Endothelial cell of umbilical vein (primary cell): ENCODE data around the gene TGM1. TPM values are rescaled to one million over a fixed set of nuclear protein-coding genes. Genes with fewer than 3 reads are reported as not detected.

ENCODE experiments used
- BruUV-seq: library from RNA; stranded (reverse); fragments of 400-500 nt; replicated peaks from 2 replicates; lab custom pipeline; 2021; lab: Mats Ljungman, UMichigan
- CTCF ChIA-PET: fragments of 300-600, 350-600 bp; sonication (Branson Sonifier 250); formaldehyde crosslinking; loops from one replicate; lab custom pipeline; 2021; ENCODE audit warnings: antibody characterized with exemption, inconsistent platforms; lab: Charles Lee
- POLR2A ChIA-PET: fragments of 300-600, 350-600 bp; sonication (Branson Sonifier 250); formaldehyde crosslinking; loops from one replicate; lab custom pipeline; 2021; ENCODE audit warnings: antibody characterized with exemption, inconsistent platforms; lab: Charles Lee
- DNase-seq: peaks from one replicate; pipeline ENCODE4 v3.0.0-alpha.2; 2011; ENCODE audit warnings: low read depth, low spot score
- FAIRE-seq: peaks from 2 replicates; lab custom pipeline; 2011; peaks lifted over from hg19 to GRCh38; lab: Jason Lieb, UNC
- H2AFZ ChIP-seq: 2 replicates; pipeline ENCODE4 v1.6.0; 2012; ENCODE audit warnings: low read depth, low read length, control low read depth, inconsistent platforms
- H3K27ac ChIP-seq: 2 replicates; pipeline ENCODE4 v1.5.1; 2011; ENCODE audit warnings: low read depth, mild to moderate bottlenecking, control low read depth, low read length, moderate library complexity; ENCODE audit not compliant: insufficient read depth
- H3K27me3 ChIP-seq, 2 experiments: 2 replicates each; pipeline versions ENCODE4 v1.6.0 to v1.6.1; 2011; ENCODE audit warnings: low read length in 2 of 2, mixed read lengths in 1 of 2; ENCODE audit not compliant: control insufficient read depth in 2 of 2, insufficient read depth in 2 of 2
- H3K36me3 ChIP-seq, 2 experiments: 2 replicates in 1 of 2; 3 replicates in 1 of 2; pipeline ENCODE4 v1.5.1; 2011; ENCODE audit warnings: low read length in 2 of 2, mild to moderate bottlenecking in 1 of 2, moderate library complexity in 1 of 2; ENCODE audit not compliant: control insufficient read depth in 2 of 2, insufficient read depth in 2 of 2; ENCODE audit errors: extremely low read depth in 1 of 2
- H3K4me1 ChIP-seq: 3 replicates; pipeline ENCODE4 v1.5.1; 2011; ENCODE audit warnings: mild to moderate bottlenecking, low read length; ENCODE audit not compliant: control insufficient read depth, insufficient read depth; ENCODE audit errors: extremely low read depth
- H3K4me2 ChIP-seq: 2 replicates; pipeline ENCODE4 v1.6.1; 2011; ENCODE audit warnings: low read length, control low read depth, mixed read lengths; ENCODE audit not compliant: insufficient read depth
- H3K4me3 ChIP-seq, 3 experiments: fragments of 200-600 bp in 1 of 3; sonication (generic), shearing (Covaris generic) in 1 of 3; replicated peaks in 1 of 3; 2 replicates each; pipeline ENCODE4 v1.5.1; 2011 to 2016; ENCODE audit warnings: control low read depth in 3 of 3, low read length in 3 of 3, mild to moderate bottlenecking in 2 of 3, inconsistent platforms in 1 of 3, low read depth in 1 of 3, moderate library complexity in 1 of 3; ENCODE audit not compliant: insufficient read depth in 1 of 3
- H3K79me2 ChIP-seq: 2 replicates; pipeline ENCODE4 v1.6.0; 2012; ENCODE audit warnings: low read length, inconsistent platforms; ENCODE audit not compliant: control insufficient read depth, insufficient read depth
- H3K9ac ChIP-seq: replicated peaks from 2 replicates; pipeline ENCODE3; 2011; ENCODE audit warnings: low read length, control low read depth; ENCODE audit not compliant: insufficient read depth; ENCODE audit errors: extremely low read depth
- H3K9me1 ChIP-seq: replicated peaks from 3 replicates; pipeline ENCODE4 v1.6.0; 2011; ENCODE audit warnings: mild to moderate bottlenecking, low read length; ENCODE audit not compliant: control insufficient read depth, insufficient read depth; ENCODE audit errors: extremely low read depth
- H3K9me3 ChIP-seq: replicated peaks from 2 replicates; pipeline ENCODE4 v1.5.1; 2012; ENCODE audit warnings: low read length, inconsistent platforms; ENCODE audit not compliant: control insufficient read depth, insufficient read depth
- H4K20me1 ChIP-seq: replicated peaks from 2 replicates; pipeline ENCODE3; 2011; ENCODE audit warnings: mild to moderate bottlenecking, low read length; ENCODE audit not compliant: control insufficient read depth, insufficient read depth; ENCODE audit errors: extremely low read depth
- CTCF ChIP-seq, 2 donors: IDR thresholded peaks; 1 replicate in 1 of 2; 2 replicates in 1 of 2; pipeline ENCODE4 v1.5.1; 2011; ENCODE audit warnings: low read length in 2 of 2, mild to moderate bottlenecking in 2 of 2, moderate library complexity in 2 of 2, control low read depth in 1 of 2, inconsistent platforms in 1 of 2, low read depth in 1 of 2; ENCODE audit not compliant: insufficient read depth in 1 of 2; ENCODE audit errors: extremely low read depth in 1 of 2
- JUN ChIP-seq: IDR thresholded peaks from 2 replicates; pipeline ENCODE4 v1.6.1; 2011; ENCODE audit warnings: borderline replicate concordance, low read depth; ENCODE audit not compliant: insufficient read length, insufficient read depth
- POLR2A ChIP-seq: IDR thresholded peaks from 2 replicates; pipeline ENCODE4 v1.6.1; 2012; ENCODE audit warnings: low read depth, mild to moderate bottlenecking, control low read depth, low read length
- dilution Hi-C: fragments of 300-500 bp; cut with MboI; formaldehyde crosslinking; loops from one replicate; pipeline ENCODE4 v1.15.0; 2019; ENCODE audit warnings: low sequenced_read_pairs; ENCODE audit not compliant: extremely low pct_ligation_motif_present
- intact Hi-C: fragments of 100-400 bp; cut with micrococcal nuclease; formaldehyde crosslinking; loops from one replicate; pipeline ENCODE4 v1.10.0; 2022
- polyA plus RNA-seq, 4 experiments: library from polyadenylated mRNA; depleted of rRNA in 3 of 4; stranded (reverse) in 3 of 4; unstranded in 1 of 4; fragments of >200 nt; gene quantifications; 2 replicates each; pipeline versions ENCODE4 v1.2.1 to v1.2.3, GENCODE V29; 2011 to 2012; ENCODE audit warnings: missing spikeins in 1 of 4
- total RNA-seq: library from RNA; stranded (reverse); gene quantifications from 2 replicates; pipeline ENCODE4 v1.2.3, GENCODE V29; 2021

Gene TGM1
- total and polyA plus RNA-seq, 2 donors (not counting 3 experiments of a cell fraction or from before 2014, with no cell fraction given), result 1.0 to 3.4 TPM

- no peaks in the 10 kb centered on the region for H3K27me3 ChIP-seq
- H3K4me3 ChIP-seq, result no peak overlapping the region
- no peaks in the 10 kb centered on the region for H3K4me1 ChIP-seq
- no peak for TF ChIP-seq CTCF (IDR thresholded peaks at IDR 0.05; ENCODE audit: extremely low read depth in 1 of 2, insufficient read depth in 1 of 2, low read depth in 1 of 2, low read length in 2 of 2)
- FAIRE-seq (no peak), DNase-seq (no peak)
- CTCF ChIA-PET, result interaction anchor here (1.5 to 13.0 kb wide), 3 partner anchors 50 to 187 kb away, joined by 4 to 199 read pairs (median 4); partner anchors contain the start of genes CIDEB, DHRS1 and NOP9
- H3K27ac ChIP-seq, result no peak overlapping the region
- H3K9ac ChIP-seq, result no peak overlapping the region
- no peaks in the 10 kb centered on the region for H4K20me1 ChIP-seq
- no peak overlapping the region for H2AFZ ChIP-seq
- peaks cover 0 to 3% of the 10 kb centered on the region in 2 experiments for H3K36me3 ChIP-seq
- POLR2A ChIA-PET, result no interaction called here
- H3K4me2 ChIP-seq, result no peak overlapping the region
- no peaks in the 10 kb centered on the region for H3K79me2 ChIP-seq
- dilution Hi-C loops, result no loop called here
- no peaks in the 10 kb centered on the region for H3K9me3 ChIP-seq
- BruUV-seq, result no TSS peak
- no peaks in the 10 kb centered on the region for H3K9me1 ChIP-seq
- intact Hi-C loops, result no loop called here
Measured at GRCh38 chr14:24249230-24250021, 13.6 kb downstream of the TGM1 start.

GRCh38 chr14:24247422-24247821 lies 15.6 kb downstream of the TGM1 start:
- dilution Hi-C loops (no loop called here), intact Hi-C loops (no loop called here)
- H3K27me3 ChIP-seq, result no peaks in the 10 kb centered on the region
- H4K20me1 ChIP-seq, result no peaks in the 10 kb centered on the region
- DNase-seq, result no peak
- ChIA-PET CTCF (interaction anchor here (1.7 to 13.0 kb wide), 3 partner anchors 24 to 60 kb away, joined by 7 to 199 read pairs (median 11); partner anchors contain the start of genes CIDEB, DHRS1, NOP9 and RABGGTA), POLR2A (no interaction called here)
- BruUV-seq, result no TSS peak
- TF ChIP-seq JUN (no peak), POLR2A (no peak)
- no peaks in the 10 kb centered on the region for H3K79me2 ChIP-seq
- H3K4me3 ChIP-seq, result no peak overlapping the region
- H3K9me3 ChIP-seq, result no peaks in the 10 kb centered on the region
- no peak overlapping the region for H3K9ac ChIP-seq
- no peak overlapping the region for H3K4me2 ChIP-seq
- H3K4me1 ChIP-seq, result peaks cover 9% of the 10 kb centered on the region
- H3K27ac ChIP-seq, result no peak overlapping the region
- FAIRE-seq, result no peak
- H3K36me3 ChIP-seq, result no peaks in the 10 kb centered on the region
- H2AFZ ChIP-seq, result no peak overlapping the region
- no peaks in the 10 kb centered on the region for H3K9me1 ChIP-seq
